NCI-H82 treated with DMSO at 0.1 percent for 48 hours (cell line): ENCODE measurements around the gene KLHL30.
A peak's percentile ranks its signal among the peaks of the same experiment; 100 is the strongest.
"Not testable (repeated sequence)": the region's sequence is repeated elsewhere in the genome, so short reads cannot be mapped to it uniquely, and the experiment has no call there.

Experiments
- DNase-seq: peaks from one replicate; lab custom pipeline; 2025; ENCODE audit not compliant: unreplicated experiment; lab: John Stamatoyannopoulos, UW

Gene KLHL30

GRCh38 chr2:238160206-238161129 lies 22.0 kb downstream of the KLHL30 start:
- DNase-seq: peak; percentile 47

GRCh38 chr2:238161291-238162051 lies 23.0 kb downstream of the KLHL30 start:
- DNase-seq: no peak

DNA sequence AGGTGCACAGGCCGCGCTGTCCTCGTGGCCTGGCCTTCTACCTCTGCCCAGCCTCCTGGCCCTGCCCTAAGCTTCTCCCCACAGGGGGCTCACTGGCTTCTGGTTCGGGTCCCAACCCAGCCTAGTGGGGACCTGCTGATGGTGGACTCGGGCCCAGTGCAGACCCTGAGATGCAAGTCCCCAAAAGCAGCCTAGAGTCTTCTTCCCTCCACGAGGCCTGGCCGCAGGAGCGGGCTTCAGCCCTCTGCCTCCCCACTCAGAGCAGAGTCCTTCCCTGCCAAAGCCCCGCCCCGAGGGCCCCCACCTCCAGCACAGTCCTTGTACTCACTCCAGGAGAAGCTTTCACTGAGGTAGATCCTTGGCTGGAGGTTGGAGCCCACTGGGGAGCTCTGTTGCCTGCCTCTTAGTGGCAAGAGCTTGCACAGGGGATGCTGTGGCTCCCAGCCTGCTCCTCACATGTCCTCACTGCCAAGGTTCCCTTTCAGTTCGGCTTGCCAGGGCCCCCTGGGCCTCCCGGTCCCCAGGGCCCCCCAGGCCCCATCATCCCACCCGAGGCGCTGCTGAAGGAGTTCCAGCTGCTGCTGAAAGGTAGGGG lies 23.9 kb downstream of the KLHL30 start:
- no peak for DNase-seq

DNA sequence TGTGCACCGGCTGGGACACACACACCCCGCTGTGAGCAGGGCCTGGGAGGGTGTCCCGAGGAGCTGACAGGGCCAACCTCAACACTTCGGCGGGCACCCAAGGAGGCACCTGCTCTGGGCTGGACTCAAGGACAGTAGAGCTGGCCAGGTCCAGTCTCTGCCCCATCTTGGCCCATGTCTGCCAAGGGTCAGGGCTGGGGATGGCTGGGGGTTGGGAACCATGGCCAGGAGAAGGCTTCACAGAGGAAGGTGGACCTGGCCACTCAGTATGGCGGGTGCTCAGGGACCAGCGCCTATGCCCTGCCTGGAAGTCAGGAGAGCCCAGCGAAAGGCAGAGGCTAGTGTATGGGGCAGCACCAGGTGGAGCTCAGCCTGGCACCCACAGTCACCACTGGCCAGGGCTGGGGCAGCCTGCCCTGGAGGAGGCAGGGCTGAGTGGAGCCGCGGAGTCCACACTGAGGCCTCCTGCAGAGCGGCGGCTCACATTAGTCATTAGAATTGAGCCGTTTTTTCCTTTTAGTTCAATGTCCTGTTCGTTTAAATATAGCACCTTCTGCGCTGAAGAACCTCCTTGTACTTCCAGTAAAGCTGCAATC lies 24.5 kb downstream of the KLHL30 start:
- DNase-seq: no peak

- DNase-seq: no peak
These were observed 25.2 kb downstream of the KLHL30 start for GRCh38 chr2:238163481-238164198.

GRCh38 chr2:238164906-238165287 lies 26.4 kb downstream of the KLHL30 start:
- DNase-seq: no peak

- DNase-seq: no peak
These were observed 26.9 kb downstream of the KLHL30 start for GRCh38 chr2:238165288-238165921.

DNA sequence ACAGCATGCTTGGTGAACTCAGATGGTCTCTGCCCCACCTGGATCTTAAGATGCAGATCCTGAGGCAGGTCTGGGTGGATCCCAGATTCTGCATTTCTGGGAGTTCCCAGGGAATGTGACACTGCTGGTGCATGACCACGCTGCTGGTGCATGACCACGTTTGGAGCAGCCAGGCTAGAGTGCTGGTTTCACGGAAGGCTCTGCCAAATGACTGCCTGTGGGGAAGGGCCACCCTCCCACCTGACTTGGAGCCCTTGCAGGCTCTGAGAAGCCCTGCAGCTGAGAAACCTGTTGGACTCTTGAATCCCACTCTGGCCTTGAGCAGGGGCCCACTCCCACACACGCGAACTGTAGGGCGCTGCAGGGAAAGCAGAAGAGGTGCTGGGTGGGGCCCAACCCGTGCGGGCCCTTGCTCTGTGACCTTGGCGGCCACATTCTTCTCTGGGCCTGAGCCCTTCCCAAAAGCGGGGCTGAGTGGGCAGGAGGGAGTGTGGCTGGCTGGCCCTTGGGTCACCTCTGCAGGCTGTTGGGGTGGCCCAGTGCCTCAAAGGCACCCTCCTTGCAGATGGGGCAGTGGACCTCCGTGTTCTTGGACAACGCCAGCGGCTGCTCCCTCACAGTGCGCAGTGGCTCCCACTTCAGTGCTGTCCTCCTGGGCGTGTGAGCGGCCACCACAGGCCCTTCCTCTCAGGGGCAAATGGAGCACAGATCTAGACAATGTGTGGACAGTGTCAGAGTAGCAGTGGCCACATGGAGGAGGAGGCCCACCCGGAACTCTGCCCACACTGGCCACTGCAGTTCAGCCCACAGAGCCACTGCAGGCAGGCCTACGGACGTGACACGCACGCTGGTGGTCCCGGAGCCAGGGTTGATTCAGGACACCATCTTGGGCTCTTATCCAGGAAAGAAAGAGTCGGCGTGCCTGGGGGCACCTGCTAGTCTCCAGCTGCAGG lies 28.2 kb downstream of the KLHL30 start:
- no peak for DNase-seq

GRCh38 chr2:238167344-238167715 lies 28.9 kb downstream of the KLHL30 start:
- DNase-seq: no peak

DNA sequence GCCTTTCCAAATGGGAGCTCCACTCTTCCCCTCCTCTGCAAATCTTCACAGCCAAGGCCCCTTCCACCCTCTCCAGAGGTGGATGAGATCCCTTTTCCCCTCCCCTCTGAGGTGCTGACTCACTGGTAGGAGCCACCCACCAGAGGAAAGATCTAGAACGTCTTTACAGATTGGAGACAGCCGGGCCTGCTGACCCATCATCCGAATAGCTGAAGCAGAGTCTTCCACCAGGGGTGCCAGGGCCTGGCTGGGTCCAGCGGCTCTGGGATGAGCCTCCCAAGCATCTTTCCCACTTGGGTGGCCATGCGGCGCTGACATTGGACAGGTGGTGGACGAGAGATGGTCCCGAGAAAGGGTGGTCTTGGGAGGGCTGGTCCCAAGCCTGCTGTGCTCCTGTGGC lies 29.3 kb downstream of the KLHL30 start:
- no peak for DNase-seq

DNA sequence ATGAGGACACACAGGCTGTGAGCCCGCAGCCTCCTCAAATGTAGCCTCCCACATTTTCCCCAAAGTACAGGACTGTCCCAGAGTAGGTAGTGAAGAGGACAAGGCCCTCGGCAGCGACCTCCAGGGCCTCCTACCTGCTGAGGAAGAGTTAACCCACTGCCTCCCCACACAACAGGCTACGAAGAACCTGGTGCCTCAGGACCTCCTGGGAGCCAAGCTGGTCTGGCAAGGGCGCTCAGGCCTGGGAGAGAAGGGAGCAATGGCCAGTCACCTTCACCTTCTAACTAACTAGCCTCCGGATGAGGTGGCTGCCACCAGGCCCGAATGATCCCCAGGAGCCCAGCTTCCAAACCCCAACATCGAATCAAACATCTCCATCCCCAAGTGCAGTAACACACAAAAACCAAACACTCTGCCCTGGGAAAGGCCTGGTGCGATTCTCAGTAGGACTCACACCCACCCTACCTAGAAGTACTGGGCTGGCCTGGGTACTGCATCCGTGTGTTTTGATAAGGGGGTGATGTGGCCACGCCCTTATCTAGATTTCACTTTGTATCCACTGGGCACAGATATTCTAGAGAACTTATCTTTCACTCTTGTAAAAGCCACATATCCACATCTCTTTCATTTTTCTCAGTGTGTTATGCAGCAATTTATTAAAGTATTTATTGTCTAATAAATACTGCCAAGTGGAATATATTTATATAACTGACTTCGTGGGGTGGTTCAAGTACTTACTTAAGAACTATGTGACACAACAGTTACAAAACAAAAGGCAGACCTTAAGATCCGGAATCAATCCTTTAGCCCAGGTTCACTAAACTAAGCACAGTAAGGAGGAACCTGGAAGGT lies 30.0 kb downstream of the KLHL30 start:
- DNase-seq: no peak

DNA sequence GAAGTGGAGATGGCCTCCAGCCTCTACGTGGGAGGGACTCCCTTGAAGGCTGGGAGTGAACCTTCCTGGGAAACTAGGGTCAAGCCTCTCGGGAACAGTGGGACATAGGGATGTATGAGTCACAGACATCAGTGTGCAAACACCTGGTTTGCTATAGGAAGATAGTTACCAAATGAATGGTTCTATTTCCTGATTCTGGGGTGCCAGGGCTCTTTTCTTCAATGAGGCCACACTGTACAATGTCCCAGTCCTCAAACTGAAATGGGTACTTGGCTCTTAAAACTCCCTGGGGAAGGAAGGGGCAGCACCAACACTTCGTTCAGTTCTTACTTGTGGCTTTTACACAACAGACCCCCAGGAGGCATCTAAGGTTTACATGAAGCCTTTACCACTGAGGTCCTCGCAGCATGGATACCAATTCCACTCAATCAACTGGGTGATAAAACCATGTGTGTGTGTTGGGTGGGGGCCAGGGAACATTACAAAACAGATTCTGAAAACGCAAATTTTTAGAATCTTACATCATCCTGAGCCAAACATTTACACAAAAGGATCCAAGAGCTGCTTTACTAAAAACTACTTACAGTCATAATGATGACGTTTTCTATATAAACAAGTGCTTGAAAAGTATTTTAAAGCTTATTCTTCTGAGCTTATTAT lies 30.7 kb downstream of the KLHL30 start:
- no peak for DNase-seq

DNA sequence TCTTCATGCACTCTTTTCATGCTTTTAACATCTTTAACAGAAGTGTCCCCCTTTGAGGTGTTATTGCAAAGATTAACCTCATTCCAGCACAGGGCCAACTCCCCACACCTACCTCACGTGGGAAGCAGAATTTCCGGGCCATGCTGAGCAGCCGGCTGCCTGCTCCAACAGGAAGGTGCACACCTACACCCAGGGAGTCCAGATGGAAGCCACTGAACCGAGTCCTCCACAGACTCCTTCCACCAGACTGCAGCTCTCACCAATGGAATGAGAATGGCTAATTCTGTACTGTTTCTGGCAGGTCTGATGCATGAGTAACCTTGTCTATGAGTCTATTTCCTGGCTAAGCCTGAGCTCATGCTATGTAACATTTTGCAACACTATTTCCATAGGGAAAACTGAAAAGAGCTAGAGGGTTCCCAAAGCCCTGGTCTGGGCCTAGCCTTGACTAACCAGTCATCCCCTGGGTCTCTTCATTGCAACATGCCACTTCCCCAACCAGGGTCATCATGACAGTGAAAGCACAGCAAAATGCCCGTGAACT lies 31.3 kb downstream of the KLHL30 start:
- DNase-seq: no peak

- no peak for DNase-seq
These were observed 32.1 kb downstream of the KLHL30 start for GRCh38 chr2:238170386-238171071.

- not testable (repeated sequence) for DNase-seq
These were observed 32.6 kb downstream of the KLHL30 start for GRCh38 chr2:238171072-238171431.

- DNase-seq: no peak
These were observed 33.2 kb downstream of the KLHL30 start for GRCh38 chr2:238171575-238172187.

GRCh38 chr2:238172439-238172838 lies 34.0 kb downstream of the KLHL30 start:
- DNase-seq: no peak
